H1 (cell line): ENCODE measurements around the gene ARL2BP. TPM values are rescaled to one million over a fixed set of nuclear protein-coding genes. Genes with fewer than 3 reads are reported as not detected.

Experiments
- CTCF ChIA-PET: fragments of 300-600 bp; sonication (Branson Sonifier 250); formaldehyde crosslinking; loops from one replicate; lab custom pipeline; 2021; ENCODE audit not compliant: partially characterized antibody; lab: Charles Lee
- POLR2A ChIA-PET: fragments of 300-600 bp; sonication (Branson Sonifier 250); formaldehyde crosslinking; loops from one replicate; lab custom pipeline; 2021; ENCODE audit warnings: inconsistent platforms; ENCODE audit not compliant: partially characterized antibody; lab: Charles Lee
- DNase-seq, 2 experiments: peaks; one replicate each; pipeline versions ENCODE4 v3.0.0 to v3.0.0-alpha.2; 2010 to 2022; ENCODE audit warnings: low spot score in 2 of 2, low read depth in 1 of 2, mixed read lengths in 1 of 2
- FAIRE-seq: peaks from 2 replicates; lab custom pipeline; 2011; peaks lifted over from hg19 to GRCh38; lab: Jason Lieb, UNC
- H2AFZ ChIP-seq: 2 replicates; pipeline ENCODE4 v1.8.1; 2012; ENCODE audit warnings: low read length, inconsistent platforms
- H2AK5ac ChIP-seq: 2 replicates; pipeline ENCODE4 v1.6.1; 2013; ENCODE audit warnings: low read depth, low read length
- H2BK120ac ChIP-seq: replicated peaks from 2 replicates; pipeline ENCODE3; 2013; ENCODE audit warnings: low read depth, low read length, inconsistent platforms
- H2BK12ac ChIP-seq: 2 replicates; pipeline ENCODE4 v1.6.1; 2013; ENCODE audit warnings: low read depth, low read length
- H2BK15ac ChIP-seq: 2 replicates; pipeline ENCODE4 v1.6.1; 2013; ENCODE audit warnings: low read length
- H2BK20ac ChIP-seq: 2 replicates; pipeline ENCODE4 v1.6.1; 2013; ENCODE audit warnings: low read length
- H2BK5ac ChIP-seq: 2 replicates; pipeline ENCODE4 v1.6.1; 2013; ENCODE audit warnings: low read depth, low read length
- H3K14ac ChIP-seq: 2 replicates; pipeline ENCODE4 v1.6.1; 2013; ENCODE audit warnings: inconsistent platforms; ENCODE audit not compliant: insufficient read length
- H3K18ac ChIP-seq: 2 replicates; pipeline ENCODE4 v1.6.1; 2013; ENCODE audit warnings: low read length; ENCODE audit errors: extremely low read depth
- H3K23ac ChIP-seq: 2 replicates; pipeline ENCODE4 v1.6.1; 2013; ENCODE audit warnings: inconsistent platforms; ENCODE audit not compliant: insufficient read length
- H3K23me2 ChIP-seq: 2 replicates; pipeline ENCODE4 v1.6.1; 2013; ENCODE audit warnings: low read depth, low read length
- H3K27ac ChIP-seq: 2 replicates; pipeline ENCODE4 v1.6.1; 2011; ENCODE audit warnings: low read depth, low read length, inconsistent platforms
- H3K27me3 ChIP-seq, 4 experiments: replicated peaks in 1 of 4; 1 replicate in 1 of 4; 2 replicates in 3 of 4; pipeline versions ENCODE4 v1.6.1 to v1.8.1; 2011 to 2013; ENCODE audit warnings: low read length in 3 of 4, mild to moderate bottlenecking in 3 of 4, inconsistent platforms in 2 of 4, mixed read lengths in 2 of 4, moderate library complexity in 1 of 4; ENCODE audit not compliant: control insufficient read depth in 3 of 4, insufficient read depth in 3 of 4; ENCODE audit errors: extremely low read depth in 1 of 4
- H3K36me3 ChIP-seq, 4 experiments: 2 replicates each; pipeline versions ENCODE4 v1.6.1 to v1.8.1; 2011 to 2013; ENCODE audit warnings: mild to moderate bottlenecking in 4 of 4, low read length in 3 of 4, moderate library complexity in 2 of 4, control low read depth in 1 of 4, inconsistent platforms in 1 of 4; ENCODE audit not compliant: insufficient read depth in 4 of 4, control insufficient read depth in 2 of 4
- H3K4ac ChIP-seq: replicated peaks from 2 replicates; pipeline ENCODE3; 2013; ENCODE audit warnings: low read length, low read depth, mixed read lengths, inconsistent platforms; ENCODE audit not compliant: insufficient read length
- H3K4me1 ChIP-seq, 4 experiments: replicated peaks in 1 of 4; 1 replicate in 1 of 4; 2 replicates in 3 of 4; pipeline versions ENCODE4 v1.6.1 to v1.8.1; 2011 to 2013; ENCODE audit warnings: low read length in 3 of 4, inconsistent platforms in 2 of 4, mixed read lengths in 1 of 4; ENCODE audit not compliant: insufficient read depth in 4 of 4, control insufficient read depth in 3 of 4
- H3K4me2 ChIP-seq, 2 experiments: 2 replicates each; pipeline versions ENCODE4 v1.6.1 to v1.8.1; 2011 to 2013; ENCODE audit warnings: low read depth in 2 of 2, low read length in 2 of 2, control low read depth in 1 of 2, inconsistent platforms in 1 of 2, mild to moderate bottlenecking in 1 of 2; ENCODE audit not compliant: insufficient read depth in 1 of 2
- H3K4me3 ChIP-seq, 4 experiments: fragments of 200-600, 300-600 bp in 1 of 4; sonication (generic), shearing (Covaris generic), sonication (Bioruptor Twin) in 1 of 4; 2 replicates each; pipeline versions ENCODE4 v1.5.1 to v1.8.1; 2011 to 2016; ENCODE audit warnings: low read length in 4 of 4, low read depth in 3 of 4, control low read depth in 2 of 4, inconsistent platforms in 2 of 4, mild to moderate bottlenecking in 2 of 4, mixed read lengths in 1 of 4, moderate library complexity in 1 of 4; ENCODE audit not compliant: insufficient read depth in 2 of 4; ENCODE audit errors: extremely low read depth in 1 of 4
- H3K56ac ChIP-seq: replicated peaks from 2 replicates; pipeline ENCODE3; 2013; ENCODE audit warnings: low read depth, mild to moderate bottlenecking, mixed read lengths, low read length, inconsistent platforms; ENCODE audit not compliant: insufficient read length
- H3K79me1 ChIP-seq: 2 replicates; pipeline ENCODE4 v1.6.1; 2013; ENCODE audit warnings: low read depth, low read length, control low read depth
- H3K79me2 ChIP-seq, 2 experiments: 2 replicates each; pipeline versions ENCODE4 v1.6.1 to v1.8.1; 2012 to 2013; ENCODE audit warnings: low read length in 2 of 2, mild to moderate bottlenecking in 2 of 2, inconsistent platforms in 1 of 2; ENCODE audit not compliant: insufficient read depth in 2 of 2, control insufficient read depth in 1 of 2
- H3K9ac ChIP-seq, 4 experiments: replicated peaks in 1 of 4; 1 replicate in 1 of 4; 2 replicates in 3 of 4; pipeline versions ENCODE4 v1.6.1 to v1.8.1; 2011 to 2013; ENCODE audit warnings: low read depth in 3 of 4, low read length in 3 of 4, control low read depth in 2 of 4, mild to moderate bottlenecking in 2 of 4, moderate library complexity in 2 of 4, inconsistent platforms in 1 of 4; ENCODE audit errors: extremely low read depth in 1 of 4
- H3K9me3 ChIP-seq, 2 experiments: 2 replicates each; pipeline versions ENCODE4 v1.6.1 to v1.8.1; 2012 to 2013; ENCODE audit warnings: mild to moderate bottlenecking in 2 of 2, moderate library complexity in 2 of 2, control low read depth in 1 of 2, inconsistent platforms in 1 of 2, low read depth in 1 of 2, low read length in 1 of 2, mixed read lengths in 1 of 2; ENCODE audit not compliant: insufficient read depth in 2 of 2
- H4K20me1 ChIP-seq, 2 experiments: replicated peaks in 1 of 2; 2 replicates each; pipeline versions ENCODE3 to v1.8.1; 2011 to 2013; ENCODE audit warnings: inconsistent platforms in 2 of 2, low read length in 2 of 2, mild to moderate bottlenecking in 1 of 2; ENCODE audit not compliant: insufficient read depth in 2 of 2, control insufficient read depth in 1 of 2
- H4K5ac ChIP-seq: 2 replicates; pipeline ENCODE4 v1.6.1; 2013; ENCODE audit warnings: low read length, low read depth, mixed read lengths, inconsistent platforms; ENCODE audit not compliant: insufficient read length
- H4K8ac ChIP-seq: 2 replicates; pipeline ENCODE4 v1.8.0; 2013; ENCODE audit warnings: mild to moderate bottlenecking, moderate library complexity, low read length, inconsistent platforms; ENCODE audit not compliant: insufficient read depth; ENCODE audit errors: extremely low read depth
- H4K91ac ChIP-seq: replicated peaks from 2 replicates; pipeline ENCODE3; 2013; ENCODE audit warnings: low read length, mixed read lengths, inconsistent platforms; ENCODE audit not compliant: insufficient read length
- CBX5 ChIP-seq: fragments of 300-800, 300-1000 bp; sonication (generic); IDR thresholded peaks from 2 replicates; pipeline ENCODE4 v1.7.1; 2016; ENCODE audit warnings: antibody characterized with exemption, low read length, low read depth
- CHD1 ChIP-seq: IDR thresholded peaks from 2 replicates; pipeline ENCODE4 v1.6.1; 2012; ENCODE audit warnings: low read depth, low read length, improper control_type of control experiment
- CHD2 ChIP-seq: IDR thresholded peaks from 2 replicates; pipeline ENCODE4 v1.6.1; 2012; ENCODE audit warnings: low read length, improper control_type of control experiment
- EGR1 ChIP-seq: IDR thresholded peaks from 2 replicates; pipeline ENCODE4 v1.6.1; 2011; ENCODE audit warnings: low read depth, low read length, borderline replicate concordance
- JUND ChIP-seq: IDR thresholded peaks from 2 replicates; pipeline ENCODE4 v1.6.1; 2011; ENCODE audit warnings: mild to moderate bottlenecking, improper control_type of control experiment, low read length
- MAFK ChIP-seq: IDR thresholded peaks from 2 replicates; pipeline ENCODE4 v1.6.1; 2012; ENCODE audit warnings: low read depth, mild to moderate bottlenecking, improper control_type of control experiment, low read length
- SIN3A ChIP-seq, 2 experiments: IDR thresholded peaks in 1 of 2; conservative IDR thresholded peaks in 1 of 2; 2 replicates each; pipeline ENCODE4 v1.6.1; 2011 to 2012; ENCODE audit warnings: low read length in 2 of 2, improper control_type of control experiment in 1 of 2, low read depth in 1 of 2, mild to moderate bottlenecking in 1 of 2
- SP1 ChIP-seq: IDR thresholded peaks from 2 replicates; pipeline ENCODE4 v1.6.1; 2011; ENCODE audit warnings: low read depth, low read length
- SP2 ChIP-seq: IDR thresholded peaks from 2 replicates; pipeline ENCODE4 v1.6.1; 2012; ENCODE audit warnings: mild to moderate bottlenecking, low read length, inconsistent platforms
- TBP ChIP-seq: IDR thresholded peaks from 2 replicates; pipeline ENCODE4 v1.6.1; 2011; ENCODE audit warnings: low read depth, low read length, improper control_type of control experiment
- TCF12 ChIP-seq: IDR thresholded peaks from 2 replicates; pipeline ENCODE4 v1.6.1; 2011; ENCODE audit warnings: low read depth, mild to moderate bottlenecking, low read length
- WGBS, 2 experiments: shearing (Covaris generic) in 1 of 2; methylation state at CpG; one replicate each; pipeline versions ENCODE4 v1.1.6 to v1.1.7; 2013 to 2015; ENCODE audit warnings: low lambda C conversion rate in 2 of 2, mixed read lengths in 2 of 2, inconsistent platforms in 1 of 2, low coverage in 1 of 2, missing lambda C conversion rate in 1 of 2; ENCODE audit not compliant: insufficient replicate concordance in 2 of 2, insufficient coverage in 1 of 2, insufficient read length in 1 of 2; ENCODE audit errors: extremely low coverage in 1 of 2, missing lambda C conversion rate in 1 of 2; 5-methylcytosine and 5-hydroxymethylcytosine counted together
- polyA plus RNA-seq, 7 experiments: library from polyadenylated mRNA; depleted of rRNA in 3 of 7; stranded (reverse) in 5 of 7; unstranded in 2 of 7; fragments of >200 nt in 5 of 7; fragments of 200-250 nt in 2 of 7; gene quantifications; 1 replicate in 5 of 7; 2 replicates in 1 of 7; 4 replicates in 1 of 7; pipeline versions ENCODE4 v1.2.1 to v1.2.3, GENCODE V29; 2011 to 2013; ENCODE audit warnings: missing spikeins in 2 of 7, mixed read lengths in 2 of 7
- total RNA-seq: library from RNA; stranded (reverse); fragmentation: NEBNext Ultra II Directional; extraction: Animal tissue kit (Norgen Biotek cat#: 25700); gene quantifications from 2 replicates; pipeline ENCODE4 v1.2.1, GENCODE V29; 2021
- TF ChIP-seq, protein P1 (sequence below): IDR thresholded peaks from 2 replicates; pipeline ENCODE4 v1.6.1; 2012; ENCODE audit warnings: inconsistent platforms

The ARL2BP gene
- total and polyA plus RNA-seq, 2 of the 8 experiments (the other 6 are each of a cell fraction or from before 2014, with no cell fraction given), result 13.6 to 18.3 TPM

DNA sequence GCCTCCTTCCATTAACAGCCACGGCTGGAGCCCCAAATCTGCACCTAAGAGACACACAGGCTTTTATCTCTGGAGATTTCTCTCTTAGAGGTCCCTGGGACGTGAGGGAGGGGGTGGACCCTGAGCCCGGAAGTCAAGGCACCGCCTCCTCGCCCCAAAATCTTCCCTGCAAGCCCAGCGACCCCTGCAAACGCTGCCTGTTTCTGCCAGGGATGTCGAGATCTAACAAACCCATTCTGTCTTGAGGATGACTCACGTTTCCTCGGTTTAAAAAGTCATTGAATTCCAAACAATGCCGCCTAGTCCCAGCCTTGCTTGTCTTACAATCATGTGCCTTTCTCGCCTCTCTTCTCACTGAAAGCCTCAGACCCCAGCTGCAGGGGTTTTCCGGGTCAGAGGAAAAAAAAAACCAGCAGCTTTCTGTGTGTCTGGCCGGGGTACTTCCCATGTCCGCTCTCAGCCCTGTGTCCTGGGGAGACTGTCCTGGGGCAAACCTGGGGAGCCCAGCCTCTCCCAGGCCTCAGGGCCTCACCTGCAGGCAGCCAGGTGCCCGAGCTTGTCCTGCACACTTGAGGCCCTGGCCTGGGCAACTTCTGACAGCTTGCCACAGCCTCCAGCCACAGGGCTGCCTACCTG, 15.4 kb downstream of the ARL2BP start:
- no peak for FAIRE-seq

More for the DNA sequence above, 15.4 kb downstream of the ARL2BP start:
- no peaks in the 10 kb centered on the region for H4K20me1 ChIP-seq
- no peaks in the 10 kb centered on the region for H3K79me2 ChIP-seq
- 0 out of 2 replicates have a peak overlapping the region, but pooled peaks have one; percentile 39 for H2AK5ac ChIP-seq
- peak; percentile 49 to 60 for DNase-seq
- peak overlapping the region; percentile 71 for H2BK5ac ChIP-seq
- H4K5ac ChIP-seq, result peak overlapping the region; percentile 37
- H3K9ac ChIP-seq, result peak overlapping the region in 2 of 4 experiments; percentile 13 to 37; a peak in 2 of 7 replicates
- no peaks in the 10 kb centered on the region for H3K27me3 ChIP-seq
- H3K18ac ChIP-seq, result peak overlapping the region; percentile 15
- no peak overlapping the region for H3K56ac ChIP-seq
- no peaks in the 10 kb centered on the region for H3K36me3 ChIP-seq
- POLR2A ChIA-PET, result no interaction called here
- H3K27ac ChIP-seq, result peak overlapping the region; percentile 41; the same call in 1 of the 2 replicates
- H3K4ac ChIP-seq, result peak overlapping the region; percentile 3
- peak overlapping the region; percentile 31; the same call in 1 of the 2 replicates for H2AFZ ChIP-seq
- WGBS, 2 experiments, result 21% methylated on average over 16 of the region's 16 CpGs; no CpG with 5 or more reads in 1 of the 2 experiments
- peaks cover 4 to 14% (median 6%) of the 10 kb centered on the region in 4 experiments for H3K4me1 ChIP-seq
- no peak overlapping the region for H3K14ac ChIP-seq
- peak overlapping the region; percentile 18; the same call in 1 of the 2 replicates for H2BK20ac ChIP-seq
- H3K23me2 ChIP-seq, result 0 out of 2 replicates have a peak, but pooled peaks cover 2% of the 10 kb centered on the region
- peak overlapping the region; percentile 19 for H4K8ac ChIP-seq
- H2BK120ac ChIP-seq, result peak overlapping the region; percentile 83
- H4K91ac ChIP-seq, result peak overlapping the region; percentile 73
- H3K4me2 ChIP-seq, result peak overlapping the region; percentile 45 to 78
- no peak overlapping the region for H3K23ac ChIP-seq
- H3K9me3 ChIP-seq, result no peaks in the 10 kb centered on the region
- no peaks in the 10 kb centered on the region for H3K79me1 ChIP-seq
- CTCF ChIA-PET, result interaction anchor here (0.6 to 1.3 kb wide), 6 partner anchors 9 to 266 kb away, joined by 3 to 4 read pairs (median 3); no protein-coding TSS in a partner anchor
- TF ChIP-seq MAFK, result no peak
- TF ChIP-seq CBX5, result no peak
- TF ChIP-seq TBP, result 0 out of 2 replicates have a peak, but pooled peaks have one; percentile 25
- no peak for TF ChIP-seq SP2
- TF ChIP-seq EGR1, result no peak
- TF ChIP-seq, protein P1, sequence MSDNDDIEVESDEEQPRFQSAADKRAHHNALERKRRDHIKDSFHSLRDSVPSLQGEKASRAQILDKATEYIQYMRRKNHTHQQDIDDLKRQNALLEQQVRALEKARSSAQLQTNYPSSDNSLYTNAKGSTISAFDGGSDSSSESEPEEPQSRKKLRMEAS, result peak; percentile 26; the same call in 1 of the 2 replicates
- TF ChIP-seq SP1, result no peak
- TF ChIP-seq CHD1, result no peak
- TF ChIP-seq JUND, result peak; percentile 86
- TF ChIP-seq SIN3A (conservative IDR thresholded peaks at IDR 0.05 in 1 of 2, IDR thresholded peaks at IDR 0.05 in 1 of 2; ENCODE audit: low read depth in 1 of 2, low read length in 2 of 2), result 0 out of 4 replicates have a peak, but pooled peaks of 1 of the 2 experiments have one; percentile 22
- TF ChIP-seq CHD2, result no peak
- no peak for TF ChIP-seq TCF12
- TF ChIP-seq, all 59 proteins: peak for 4
- Histone ChIP-seq H2BK12ac (peak overlapping the region; percentile 75; the same call in 1 of the 2 replicates), H2BK15ac (peak overlapping the region; percentile 98; the same call in 1 of the 2 replicates), H3K4me3 (peak overlapping the region in 1 of 4 experiments; percentile 16; a peak in 2 of 8 replicates)
